ENCODE measurements around the gene LRRC55.

GRCh38 chr11:57191311-57192219 is 9.8 kb downstream of the LRRC55 start:
- TF ChIP-seq CTCF (IDR thresholded peaks at IDR 0.05; ENCODE audit: low read length) = no peak
- TF ChIP-seq EZH2phosphoT487 (IDR thresholded peaks at IDR 0.05; ENCODE audit: low read length) = no peak
- no peak for TF ChIP-seq EZH2 (optimal IDR thresholded peaks at IDR 0.05; ENCODE audit: low read depth, low read length)

All from MM.1S (cell line).